H1 (cell line): ENCODE data around the gene DYNLT5. TPM values are rescaled to one million over a fixed set of nuclear protein-coding genes. Genes with fewer than 3 reads are reported as not detected.

Experiments
- CTCF ChIA-PET: fragments of 300-600 bp; sonication (Branson Sonifier 250); formaldehyde crosslinking; loops from one replicate; lab custom pipeline; 2021; ENCODE audit not compliant: partially characterized antibody; lab: Charles Lee
- POLR2A ChIA-PET: fragments of 300-600 bp; sonication (Branson Sonifier 250); formaldehyde crosslinking; loops from one replicate; lab custom pipeline; 2021; ENCODE audit warnings: inconsistent platforms; ENCODE audit not compliant: partially characterized antibody; lab: Charles Lee
- DNase-seq, 2 experiments: peaks; one replicate each; pipeline versions ENCODE4 v3.0.0 to v3.0.0-alpha.2; 2010 to 2022; ENCODE audit warnings: low spot score in 2 of 2, low read depth in 1 of 2, mixed read lengths in 1 of 2
- FAIRE-seq: peaks from 2 replicates; lab custom pipeline; 2011; peaks lifted over from hg19 to GRCh38; lab: Jason Lieb, UNC
- H2AFZ ChIP-seq: 2 replicates; pipeline ENCODE4 v1.8.1; 2012; ENCODE audit warnings: low read length, inconsistent platforms
- H2AK5ac ChIP-seq: 2 replicates; pipeline ENCODE4 v1.6.1; 2013; ENCODE audit warnings: low read depth, low read length
- H2BK120ac ChIP-seq: replicated peaks from 2 replicates; pipeline ENCODE3; 2013; ENCODE audit warnings: low read depth, low read length, inconsistent platforms
- H2BK12ac ChIP-seq: 2 replicates; pipeline ENCODE4 v1.6.1; 2013; ENCODE audit warnings: low read depth, low read length
- H2BK15ac ChIP-seq: 2 replicates; pipeline ENCODE4 v1.6.1; 2013; ENCODE audit warnings: low read length
- H2BK20ac ChIP-seq: 2 replicates; pipeline ENCODE4 v1.6.1; 2013; ENCODE audit warnings: low read length
- H2BK5ac ChIP-seq: 2 replicates; pipeline ENCODE4 v1.6.1; 2013; ENCODE audit warnings: low read depth, low read length
- H3K14ac ChIP-seq: 2 replicates; pipeline ENCODE4 v1.6.1; 2013; ENCODE audit warnings: inconsistent platforms; ENCODE audit not compliant: insufficient read length
- H3K18ac ChIP-seq: 2 replicates; pipeline ENCODE4 v1.6.1; 2013; ENCODE audit warnings: low read length; ENCODE audit errors: extremely low read depth
- H3K23ac ChIP-seq: 2 replicates; pipeline ENCODE4 v1.6.1; 2013; ENCODE audit warnings: inconsistent platforms; ENCODE audit not compliant: insufficient read length
- H3K23me2 ChIP-seq: 2 replicates; pipeline ENCODE4 v1.6.1; 2013; ENCODE audit warnings: low read depth, low read length
- H3K27ac ChIP-seq: 2 replicates; pipeline ENCODE4 v1.6.1; 2011; ENCODE audit warnings: low read depth, low read length, inconsistent platforms
- H3K27me3 ChIP-seq, 4 experiments: replicated peaks in 1 of 4; 1 replicate in 1 of 4; 2 replicates in 3 of 4; pipeline versions ENCODE4 v1.6.1 to v1.8.1; 2011 to 2013; ENCODE audit warnings: low read length in 3 of 4, mild to moderate bottlenecking in 3 of 4, inconsistent platforms in 2 of 4, mixed read lengths in 2 of 4, moderate library complexity in 1 of 4; ENCODE audit not compliant: control insufficient read depth in 3 of 4, insufficient read depth in 3 of 4; ENCODE audit errors: extremely low read depth in 1 of 4
- H3K36me3 ChIP-seq, 4 experiments: 2 replicates each; pipeline versions ENCODE4 v1.6.1 to v1.8.1; 2011 to 2013; ENCODE audit warnings: mild to moderate bottlenecking in 4 of 4, low read length in 3 of 4, moderate library complexity in 2 of 4, control low read depth in 1 of 4, inconsistent platforms in 1 of 4; ENCODE audit not compliant: insufficient read depth in 4 of 4, control insufficient read depth in 2 of 4
- H3K4ac ChIP-seq: replicated peaks from 2 replicates; pipeline ENCODE3; 2013; ENCODE audit warnings: low read length, low read depth, mixed read lengths, inconsistent platforms; ENCODE audit not compliant: insufficient read length
- H3K4me1 ChIP-seq, 4 experiments: replicated peaks in 1 of 4; 1 replicate in 1 of 4; 2 replicates in 3 of 4; pipeline versions ENCODE4 v1.6.1 to v1.8.1; 2011 to 2013; ENCODE audit warnings: low read length in 3 of 4, inconsistent platforms in 2 of 4, mixed read lengths in 1 of 4; ENCODE audit not compliant: insufficient read depth in 4 of 4, control insufficient read depth in 3 of 4
- H3K4me2 ChIP-seq, 2 experiments: 2 replicates each; pipeline versions ENCODE4 v1.6.1 to v1.8.1; 2011 to 2013; ENCODE audit warnings: low read depth in 2 of 2, low read length in 2 of 2, control low read depth in 1 of 2, inconsistent platforms in 1 of 2, mild to moderate bottlenecking in 1 of 2; ENCODE audit not compliant: insufficient read depth in 1 of 2
- H3K4me3 ChIP-seq, 4 experiments: fragments of 200-600, 300-600 bp in 1 of 4; sonication (generic), shearing (Covaris generic), sonication (Bioruptor Twin) in 1 of 4; 2 replicates each; pipeline versions ENCODE4 v1.5.1 to v1.8.1; 2011 to 2016; ENCODE audit warnings: low read length in 4 of 4, low read depth in 3 of 4, control low read depth in 2 of 4, inconsistent platforms in 2 of 4, mild to moderate bottlenecking in 2 of 4, mixed read lengths in 1 of 4, moderate library complexity in 1 of 4; ENCODE audit not compliant: insufficient read depth in 2 of 4; ENCODE audit errors: extremely low read depth in 1 of 4
- H3K56ac ChIP-seq: replicated peaks from 2 replicates; pipeline ENCODE3; 2013; ENCODE audit warnings: low read depth, mild to moderate bottlenecking, mixed read lengths, low read length, inconsistent platforms; ENCODE audit not compliant: insufficient read length
- H3K79me1 ChIP-seq: 2 replicates; pipeline ENCODE4 v1.6.1; 2013; ENCODE audit warnings: low read depth, low read length, control low read depth
- H3K79me2 ChIP-seq, 2 experiments: 2 replicates each; pipeline versions ENCODE4 v1.6.1 to v1.8.1; 2012 to 2013; ENCODE audit warnings: low read length in 2 of 2, mild to moderate bottlenecking in 2 of 2, inconsistent platforms in 1 of 2; ENCODE audit not compliant: insufficient read depth in 2 of 2, control insufficient read depth in 1 of 2
- H3K9ac ChIP-seq, 4 experiments: replicated peaks in 1 of 4; 1 replicate in 1 of 4; 2 replicates in 3 of 4; pipeline versions ENCODE4 v1.6.1 to v1.8.1; 2011 to 2013; ENCODE audit warnings: low read depth in 3 of 4, low read length in 3 of 4, control low read depth in 2 of 4, mild to moderate bottlenecking in 2 of 4, moderate library complexity in 2 of 4, inconsistent platforms in 1 of 4; ENCODE audit errors: extremely low read depth in 1 of 4
- H3K9me3 ChIP-seq, 2 experiments: 2 replicates each; pipeline versions ENCODE4 v1.6.1 to v1.8.1; 2012 to 2013; ENCODE audit warnings: mild to moderate bottlenecking in 2 of 2, moderate library complexity in 2 of 2, control low read depth in 1 of 2, inconsistent platforms in 1 of 2, low read depth in 1 of 2, low read length in 1 of 2, mixed read lengths in 1 of 2; ENCODE audit not compliant: insufficient read depth in 2 of 2
- H4K20me1 ChIP-seq, 2 experiments: replicated peaks in 1 of 2; 2 replicates each; pipeline versions ENCODE3 to v1.8.1; 2011 to 2013; ENCODE audit warnings: inconsistent platforms in 2 of 2, low read length in 2 of 2, mild to moderate bottlenecking in 1 of 2; ENCODE audit not compliant: insufficient read depth in 2 of 2, control insufficient read depth in 1 of 2
- H4K5ac ChIP-seq: 2 replicates; pipeline ENCODE4 v1.6.1; 2013; ENCODE audit warnings: low read length, low read depth, mixed read lengths, inconsistent platforms; ENCODE audit not compliant: insufficient read length
- H4K8ac ChIP-seq: 2 replicates; pipeline ENCODE4 v1.8.0; 2013; ENCODE audit warnings: mild to moderate bottlenecking, moderate library complexity, low read length, inconsistent platforms; ENCODE audit not compliant: insufficient read depth; ENCODE audit errors: extremely low read depth
- H4K91ac ChIP-seq: replicated peaks from 2 replicates; pipeline ENCODE3; 2013; ENCODE audit warnings: low read length, mixed read lengths, inconsistent platforms; ENCODE audit not compliant: insufficient read length
- E2F6 ChIP-seq: IDR thresholded peaks from 2 replicates; pipeline ENCODE4 v1.6.1; 2012; ENCODE audit warnings: inconsistent platforms
- FOSL1 ChIP-seq: IDR thresholded peaks from 2 replicates; pipeline ENCODE4 v1.6.1; 2011; ENCODE audit warnings: mild to moderate bottlenecking, low read depth, low read length, moderate library complexity; ENCODE audit not compliant: insufficient read depth
- RFX5 ChIP-seq: IDR thresholded peaks from 2 replicates; pipeline ENCODE4 v1.6.1; 2011; ENCODE audit warnings: low read depth, low read length, improper control_type of control experiment, borderline replicate concordance
- WGBS, 2 experiments: shearing (Covaris generic) in 1 of 2; methylation state at CpG; one replicate each; pipeline versions ENCODE4 v1.1.6 to v1.1.7; 2013 to 2015; ENCODE audit warnings: low lambda C conversion rate in 2 of 2, mixed read lengths in 2 of 2, inconsistent platforms in 1 of 2, low coverage in 1 of 2, missing lambda C conversion rate in 1 of 2; ENCODE audit not compliant: insufficient replicate concordance in 2 of 2, insufficient coverage in 1 of 2, insufficient read length in 1 of 2; ENCODE audit errors: extremely low coverage in 1 of 2, missing lambda C conversion rate in 1 of 2; 5-methylcytosine and 5-hydroxymethylcytosine counted together
- polyA plus RNA-seq, 7 experiments: library from polyadenylated mRNA; depleted of rRNA in 3 of 7; stranded (reverse) in 5 of 7; unstranded in 2 of 7; fragments of >200 nt in 5 of 7; fragments of 200-250 nt in 2 of 7; gene quantifications; 1 replicate in 5 of 7; 2 replicates in 1 of 7; 4 replicates in 1 of 7; pipeline versions ENCODE4 v1.2.1 to v1.2.3, GENCODE V29; 2011 to 2013; ENCODE audit warnings: missing spikeins in 2 of 7, mixed read lengths in 2 of 7
- total RNA-seq: library from RNA; stranded (reverse); fragmentation: NEBNext Ultra II Directional; extraction: Animal tissue kit (Norgen Biotek cat#: 25700); gene quantifications from 2 replicates; pipeline ENCODE4 v1.2.1, GENCODE V29; 2021

The DYNLT5 gene
- total and polyA plus RNA-seq, 2 of the 8 experiments (the other 6 are each of a cell fraction or from before 2014, with no cell fraction given), result 0.93 to 1.5 TPM

GRCh38 chr1:66824771-66825170, 72.5 kb downstream of the DYNLT5 start:
- 79% methylated on average over 1 of the region's 1 CpG; no CpG with 5 or more reads in 1 of the 2 experiments for WGBS, 2 experiments
- POLR2A ChIA-PET, result no interaction called here
- TF ChIP-seq RFX5 (no peak), FOSL1 (no peak), E2F6 (no peak)

More at GRCh38 chr1:66824771-66825170, 72.5 kb downstream of the DYNLT5 start:
- H2BK12ac ChIP-seq, result no peak overlapping the region
- H3K27me3 ChIP-seq, result no peaks in the 10 kb centered on the region
- DNase-seq (no peak), FAIRE-seq (no peak)
- no peaks in the 10 kb centered on the region for H3K9me3 ChIP-seq
- H2AK5ac ChIP-seq, result no peak overlapping the region
- no peaks in the 10 kb centered on the region for H3K36me3 ChIP-seq
- no peaks in the 10 kb centered on the region for H3K23me2 ChIP-seq
- H2BK120ac ChIP-seq, result no peak overlapping the region
- no peak overlapping the region for H3K56ac ChIP-seq
- H3K27ac ChIP-seq, result no peak overlapping the region
- no peak overlapping the region for H2BK20ac ChIP-seq
- no peak overlapping the region for H4K5ac ChIP-seq
- no peak overlapping the region for H3K4ac ChIP-seq
- H2AFZ ChIP-seq, result no peak overlapping the region
- no peaks in the 10 kb centered on the region for H3K79me2 ChIP-seq
- no peak overlapping the region for H3K18ac ChIP-seq
- no peak overlapping the region for H4K8ac ChIP-seq
- no peak overlapping the region for H3K14ac ChIP-seq
- no peak overlapping the region for H3K4me3 ChIP-seq
- no peak overlapping the region for H4K91ac ChIP-seq
- no peak overlapping the region for H3K23ac ChIP-seq
- no peaks in the 10 kb centered on the region for H4K20me1 ChIP-seq
- no peaks in the 10 kb centered on the region for H3K4me1 ChIP-seq
- CTCF ChIA-PET, result no interaction called here
- no peaks in the 10 kb centered on the region for H3K79me1 ChIP-seq
- H2BK15ac ChIP-seq, result no peak overlapping the region
- H3K4me2 ChIP-seq, result no peak overlapping the region
- no peak overlapping the region for H3K9ac ChIP-seq
- no peak overlapping the region for H2BK5ac ChIP-seq
